ENCODE data around the gene SLC9A2.

Gene SLC9A2, protein sequence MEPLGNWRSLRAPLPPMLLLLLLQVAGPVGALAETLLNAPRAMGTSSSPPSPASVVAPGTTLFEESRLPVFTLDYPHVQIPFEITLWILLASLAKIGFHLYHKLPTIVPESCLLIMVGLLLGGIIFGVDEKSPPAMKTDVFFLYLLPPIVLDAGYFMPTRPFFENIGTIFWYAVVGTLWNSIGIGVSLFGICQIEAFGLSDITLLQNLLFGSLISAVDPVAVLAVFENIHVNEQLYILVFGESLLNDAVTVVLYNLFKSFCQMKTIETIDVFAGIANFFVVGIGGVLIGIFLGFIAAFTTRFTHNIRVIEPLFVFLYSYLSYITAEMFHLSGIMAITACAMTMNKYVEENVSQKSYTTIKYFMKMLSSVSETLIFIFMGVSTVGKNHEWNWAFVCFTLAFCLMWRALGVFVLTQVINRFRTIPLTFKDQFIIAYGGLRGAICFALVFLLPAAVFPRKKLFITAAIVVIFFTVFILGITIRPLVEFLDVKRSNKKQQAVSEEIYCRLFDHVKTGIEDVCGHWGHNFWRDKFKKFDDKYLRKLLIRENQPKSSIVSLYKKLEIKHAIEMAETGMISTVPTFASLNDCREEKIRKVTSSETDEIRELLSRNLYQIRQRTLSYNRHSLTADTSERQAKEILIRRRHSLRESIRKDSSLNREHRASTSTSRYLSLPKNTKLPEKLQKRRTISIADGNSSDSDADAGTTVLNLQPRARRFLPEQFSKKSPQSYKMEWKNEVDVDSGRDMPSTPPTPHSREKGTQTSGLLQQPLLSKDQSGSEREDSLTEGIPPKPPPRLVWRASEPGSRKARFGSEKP

DNA sequence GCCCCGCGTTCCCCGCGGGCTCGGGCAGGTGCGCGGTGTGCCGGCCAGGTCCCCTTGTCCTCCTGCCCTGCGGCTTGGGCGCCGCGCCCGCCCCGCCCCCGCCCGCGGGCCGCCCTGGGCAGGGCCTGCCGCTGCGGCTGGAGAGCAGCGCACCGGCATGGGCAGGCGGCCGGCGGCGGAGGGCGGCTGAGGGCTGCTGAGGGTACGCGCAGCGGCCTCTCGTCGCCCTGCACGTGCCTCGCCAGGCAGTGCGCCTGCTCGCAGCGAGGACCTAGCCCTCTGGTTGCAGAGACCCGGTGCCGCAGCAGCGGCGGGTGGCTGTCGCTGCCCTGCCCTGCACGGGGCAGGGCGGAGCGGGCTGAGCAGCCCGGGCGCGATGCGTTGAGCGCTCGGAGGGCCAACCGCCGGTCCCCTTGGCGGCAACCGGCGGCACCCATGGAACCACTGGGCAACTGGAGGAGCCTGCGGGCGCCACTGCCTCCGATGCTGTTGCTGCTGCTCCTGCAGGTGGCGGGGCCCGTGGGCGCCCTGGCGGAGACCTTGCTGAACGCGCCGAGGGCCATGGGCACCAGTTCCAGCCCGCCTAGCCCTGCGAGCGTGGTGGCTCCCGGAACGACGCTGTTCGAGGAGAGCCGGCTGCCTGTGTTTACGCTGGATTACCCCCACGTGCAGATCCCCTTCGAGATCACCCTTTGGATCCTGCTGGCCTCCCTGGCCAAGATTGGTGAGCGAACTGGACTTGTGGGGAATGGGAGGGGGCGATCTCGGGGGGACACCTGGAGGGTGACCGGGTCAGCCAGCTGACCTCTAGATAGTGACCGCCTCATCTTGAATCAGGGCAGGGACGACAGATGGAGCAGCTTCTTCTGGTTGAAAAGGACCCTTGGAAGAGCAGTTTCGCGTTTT lies at the start of gene SLC9A2:
Gene SLC9A2 (plus strand): TSS at position 140 of the 906 bp plus-strand sequence. CDS start 296 bp downstream, at position 436.
- peak; percentile 38 for DNase-seq (ENCODE audit: low spot score)

DNA sequence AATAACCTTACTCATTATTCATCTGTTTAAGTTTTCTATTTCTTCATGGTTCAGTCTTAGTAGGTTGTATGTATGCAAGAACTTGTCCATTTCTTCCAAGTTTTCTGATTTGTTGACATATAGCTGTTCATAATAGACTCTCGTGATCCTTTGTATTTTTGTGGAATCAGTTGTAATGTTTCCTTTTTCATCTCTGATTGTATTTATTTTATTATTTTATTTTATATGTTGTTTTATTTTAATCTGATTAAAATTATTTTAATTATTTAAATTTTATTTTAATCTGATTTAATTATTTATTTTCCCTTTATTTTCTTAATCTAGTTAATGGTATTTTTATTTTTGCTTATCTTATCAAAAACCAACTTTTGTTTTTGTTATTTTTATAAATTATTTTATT lies 43.5 kb upstream of the SLC9A2 start:
- no peak for DNase-seq (ENCODE audit: low spot score)

DNA sequence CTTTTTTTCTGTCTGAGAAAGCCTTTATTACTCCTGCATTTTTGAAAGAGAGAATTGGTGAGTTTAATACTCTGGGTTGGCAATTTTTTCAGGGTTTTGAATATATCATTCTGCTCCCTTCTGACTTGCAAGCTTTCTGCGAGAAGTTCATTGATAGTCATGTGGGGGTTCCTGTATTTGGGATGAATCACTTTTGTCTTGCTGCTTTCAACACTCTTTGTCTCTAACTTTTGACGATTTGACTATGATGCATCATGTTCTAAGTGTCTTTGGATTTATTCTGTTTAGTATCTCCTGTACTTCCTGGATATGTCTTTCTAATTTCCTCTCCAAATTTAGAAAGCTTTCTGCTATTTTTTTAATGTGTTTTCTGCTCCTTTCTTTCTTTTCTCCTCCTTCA lies 41.0 kb upstream of the SLC9A2 start:
- no peak for DNase-seq (ENCODE audit: low spot score)

DNA sequence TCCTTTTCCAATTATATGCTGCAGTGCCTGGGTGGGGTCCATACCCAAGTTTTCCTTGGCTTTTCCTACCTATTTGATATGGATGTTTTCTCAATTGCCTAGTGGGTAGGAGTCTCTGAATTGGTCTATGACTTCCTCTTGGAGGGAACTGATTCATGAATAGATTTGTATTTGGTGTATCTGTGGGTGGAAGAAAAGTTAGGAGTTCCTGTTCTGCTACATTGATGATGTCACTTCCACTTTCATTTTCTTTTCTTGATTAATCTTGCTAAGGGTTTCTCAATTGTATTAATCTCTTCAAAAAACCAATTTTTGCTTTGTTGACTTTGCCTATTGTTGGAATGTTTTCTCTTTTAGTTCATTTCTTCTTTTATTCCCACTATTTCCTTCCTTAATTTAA lies 37.4 kb upstream of the SLC9A2 start:
- DNase-seq (ENCODE audit: low spot score): peak; percentile 34

DNA sequence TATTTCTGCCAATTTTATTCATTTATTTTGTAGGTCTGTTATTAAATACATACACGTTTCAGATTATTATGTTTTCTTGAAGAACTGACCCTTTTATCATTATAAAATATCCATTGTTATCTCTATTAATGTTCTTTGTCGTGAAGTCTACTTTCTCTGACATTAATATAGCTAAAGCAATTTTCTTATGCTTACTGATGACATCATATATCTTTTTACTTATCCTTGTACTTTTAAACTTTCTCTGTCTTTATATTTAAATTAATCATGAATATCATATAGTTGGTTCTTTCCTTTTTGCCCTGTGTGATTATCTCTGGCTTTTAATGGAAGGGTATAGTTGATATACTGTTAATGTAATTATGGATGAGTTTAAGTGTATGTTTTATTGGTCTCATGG lies 36.5 kb upstream of the SLC9A2 start:
- no peak for DNase-seq (ENCODE audit: low spot score)

DNA sequence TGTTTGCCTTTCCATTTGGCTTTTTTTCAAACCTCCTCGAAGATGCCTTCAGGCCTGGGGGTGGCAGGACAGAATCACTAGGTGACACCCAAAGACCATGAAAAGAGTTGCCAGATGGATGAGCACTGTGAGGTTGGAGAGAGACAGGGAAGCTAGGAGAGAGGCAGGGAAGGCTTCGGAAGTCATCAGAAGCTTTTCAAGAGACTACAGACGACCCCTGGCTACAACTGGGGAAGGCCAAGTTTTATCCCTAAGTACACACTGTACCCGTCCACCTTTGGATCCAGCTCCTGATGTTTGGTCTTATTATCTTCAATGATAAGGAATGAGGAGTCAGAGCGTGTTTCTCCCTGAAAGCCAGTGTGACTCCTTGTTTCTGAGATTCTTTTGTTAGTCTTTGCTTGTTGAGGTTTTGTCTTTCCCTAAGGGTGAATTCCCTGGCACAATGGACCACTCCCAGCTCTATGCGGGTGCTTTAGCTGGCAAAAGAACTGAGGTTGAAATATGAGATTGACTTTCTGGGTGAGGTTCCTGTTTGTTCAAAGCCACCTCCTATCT lies 33.4 kb upstream of the SLC9A2 start:
- no peak for DNase-seq (ENCODE audit: low spot score)

DNA sequence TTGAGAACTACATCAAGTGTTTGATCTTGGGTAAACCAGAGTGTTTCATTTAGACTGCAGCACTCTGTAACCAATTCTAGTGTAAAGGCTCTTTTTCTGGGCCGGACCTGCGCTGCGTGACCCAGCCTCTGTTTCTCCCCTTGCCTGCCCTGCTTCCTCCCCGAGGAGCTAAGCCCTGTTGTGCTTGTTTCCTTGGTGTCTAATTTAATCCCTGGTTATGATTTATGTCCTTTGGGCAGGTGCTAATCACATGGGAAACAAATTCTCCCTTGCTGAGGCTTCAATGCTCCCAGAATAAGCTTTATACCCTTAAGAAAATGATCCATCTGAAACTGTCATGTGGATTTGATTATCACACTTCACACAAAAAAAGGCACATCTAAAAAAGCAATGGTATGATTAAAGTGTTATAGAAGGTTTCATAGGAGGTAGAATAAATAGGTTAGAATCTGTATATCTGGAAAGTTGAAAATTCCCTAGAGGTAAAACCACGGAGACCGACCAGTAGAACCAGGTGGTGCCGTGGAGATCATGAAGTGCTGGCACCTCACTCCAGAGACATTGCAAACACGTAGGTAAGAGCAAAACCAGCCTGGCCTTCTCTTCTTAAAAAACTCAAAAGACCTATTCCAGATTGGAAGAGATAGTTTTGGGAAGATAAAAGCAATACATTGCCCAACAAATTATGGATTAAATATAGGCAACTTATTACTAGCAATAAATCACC lies 31.0 kb upstream of the SLC9A2 start:
- no peak for DNase-seq (ENCODE audit: low spot score)

DNA sequence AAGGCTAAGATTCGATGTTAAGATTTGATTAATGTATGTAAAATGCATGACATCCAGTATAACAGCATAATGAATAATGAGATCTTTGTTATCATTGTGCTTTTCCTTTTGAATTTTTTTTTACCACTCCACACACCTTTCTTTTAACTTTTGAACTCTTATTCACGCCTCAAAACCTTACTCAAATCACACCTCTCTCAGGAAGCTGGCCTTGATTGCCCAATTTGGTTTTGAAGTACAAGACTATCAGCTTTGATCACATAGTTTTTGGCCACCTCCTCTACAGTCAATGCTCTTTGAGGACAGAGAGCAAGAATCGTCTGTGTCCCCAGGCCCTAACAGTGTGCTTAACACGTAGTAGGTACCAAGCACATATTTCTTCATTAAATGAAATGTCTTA lies 29.9 kb upstream of the SLC9A2 start:
- no peak for DNase-seq (ENCODE audit: low spot score)

DNA sequence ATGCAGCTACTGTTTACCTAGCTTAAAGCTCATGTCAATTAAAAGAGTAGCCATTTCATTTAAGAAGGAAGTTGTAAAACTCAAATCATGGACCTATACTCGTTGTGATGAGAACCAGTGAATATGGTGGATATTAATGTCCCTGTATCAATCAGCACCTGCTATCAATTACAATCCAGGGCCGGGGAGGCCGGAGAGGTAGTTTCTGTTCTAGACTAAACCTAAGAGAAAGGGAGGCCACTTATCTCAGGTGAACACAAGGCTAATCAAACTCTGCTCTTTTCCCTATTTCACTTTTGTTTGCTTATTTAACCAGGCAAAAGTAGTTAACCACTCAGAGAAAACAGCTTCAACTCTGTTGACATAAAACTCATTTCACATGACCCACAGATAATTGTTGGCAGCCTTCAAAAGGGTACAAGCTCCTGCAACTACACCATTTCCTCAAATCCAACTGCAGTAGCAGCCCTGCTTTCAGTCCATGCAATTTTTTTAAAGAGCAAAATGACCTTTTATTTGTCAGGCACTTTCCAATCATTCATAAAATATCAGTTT lies 27.8 kb upstream of the SLC9A2 start:
- no peak for DNase-seq (ENCODE audit: low spot score)

DNA sequence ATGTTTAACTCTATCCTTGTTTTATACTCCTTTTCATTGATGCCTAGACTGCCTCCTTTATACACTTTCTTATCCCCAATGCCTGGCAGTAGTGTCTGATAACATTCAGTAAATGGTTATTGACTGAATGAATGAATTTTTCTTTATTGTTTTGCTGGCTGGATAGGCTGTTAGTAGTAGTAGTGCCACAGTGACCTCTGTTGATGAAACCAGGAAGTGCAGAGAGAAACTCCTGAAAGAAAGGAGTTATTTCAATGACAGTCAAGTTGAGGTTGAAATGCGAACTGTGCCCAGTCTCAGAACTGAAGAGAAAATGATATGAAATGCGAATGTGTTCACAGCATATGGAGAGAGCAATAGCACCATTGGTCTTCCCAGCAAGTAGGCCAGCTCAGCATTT lies 26.8 kb upstream of the SLC9A2 start:
- DNase-seq (ENCODE audit: low spot score): peak; percentile 46

DNA sequence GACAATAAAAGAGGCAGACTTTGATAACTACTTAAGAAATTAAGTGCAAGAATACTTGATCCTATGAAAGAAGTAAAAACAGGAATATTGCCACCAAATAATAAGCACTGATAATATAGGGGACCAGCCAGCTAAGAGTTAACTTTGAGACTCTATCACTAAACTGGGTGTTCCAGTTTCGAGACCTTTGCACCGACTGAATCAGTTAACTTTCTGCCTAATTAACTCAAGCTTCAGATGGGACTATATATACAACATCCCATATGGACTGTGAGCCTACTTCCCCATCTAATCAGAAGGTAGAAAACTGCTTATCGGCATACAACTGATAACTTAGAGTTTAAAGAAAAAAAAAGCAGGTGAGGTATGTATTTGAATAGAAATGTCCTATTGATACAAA lies 25.8 kb upstream of the SLC9A2 start:
- no peak for DNase-seq (ENCODE audit: low spot score)

DNA sequence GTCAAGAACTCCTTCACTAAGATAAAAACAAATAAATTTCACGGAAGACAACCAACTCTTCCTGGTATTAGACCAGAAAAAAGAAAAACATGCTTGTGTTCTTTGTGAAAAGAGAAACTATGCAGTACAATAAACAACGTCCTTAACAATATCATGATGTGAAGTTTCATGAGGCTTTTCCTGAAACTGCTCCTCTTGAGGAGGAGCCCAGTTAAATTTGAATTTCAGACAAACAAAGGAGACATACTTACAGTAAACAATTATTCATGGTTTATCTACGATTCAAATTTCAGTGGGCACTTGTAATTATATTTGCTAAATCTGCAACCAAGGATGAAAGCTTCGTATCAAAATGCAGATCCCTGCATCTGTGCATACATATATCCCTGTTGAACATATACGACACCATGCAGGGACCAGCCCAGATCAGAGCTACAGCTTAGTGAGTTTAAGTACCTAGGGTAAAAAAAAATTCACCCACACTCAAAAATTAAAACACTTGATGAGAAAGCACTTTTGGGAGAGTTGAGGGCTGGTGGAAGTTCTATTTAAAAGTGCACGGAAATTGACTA lies 24.8 kb upstream of the SLC9A2 start:
- DNase-seq (ENCODE audit: low spot score): no peak

DNA sequence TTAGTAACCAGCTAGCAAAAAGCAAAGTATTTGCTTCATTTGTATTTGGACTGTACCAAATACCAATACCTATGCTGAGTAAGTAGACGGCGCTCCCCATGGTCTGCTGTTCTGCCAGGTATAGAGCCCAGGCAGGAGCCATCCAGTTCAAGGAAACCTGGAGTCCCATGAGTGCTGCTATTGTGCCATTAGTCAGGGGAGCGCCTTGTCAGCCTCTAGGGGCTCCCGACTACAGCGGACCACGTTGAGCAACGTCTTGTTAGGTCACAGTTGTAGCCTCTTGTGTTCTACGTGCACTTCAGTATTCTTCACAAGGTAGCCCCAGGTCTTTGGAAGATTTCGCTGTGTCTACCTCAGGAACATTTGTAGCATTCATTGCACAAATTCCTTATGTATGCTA lies 21.6 kb upstream of the SLC9A2 start:
- no peak for DNase-seq (ENCODE audit: low spot score)

DNA sequence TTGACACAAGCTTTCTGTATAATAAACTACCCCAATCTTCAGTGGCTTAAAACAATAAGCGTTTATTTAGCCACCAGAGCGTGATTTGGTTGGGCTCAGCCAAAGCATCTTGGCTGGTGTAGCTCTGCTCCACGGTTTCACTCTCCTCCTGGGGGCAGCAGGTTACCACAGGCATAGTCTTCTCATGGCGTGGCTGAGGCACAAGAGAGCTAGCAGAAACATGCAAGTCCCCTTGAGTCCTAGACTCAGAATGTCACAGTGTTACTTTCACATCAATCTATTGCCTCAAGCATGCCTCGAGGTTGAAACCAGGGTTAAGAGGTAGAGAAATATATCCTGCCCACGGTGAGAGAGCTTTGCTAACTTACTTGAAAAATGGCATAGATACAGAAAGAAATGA lies 19.9 kb upstream of the SLC9A2 start:
- no peak for DNase-seq (ENCODE audit: low spot score)

DNA sequence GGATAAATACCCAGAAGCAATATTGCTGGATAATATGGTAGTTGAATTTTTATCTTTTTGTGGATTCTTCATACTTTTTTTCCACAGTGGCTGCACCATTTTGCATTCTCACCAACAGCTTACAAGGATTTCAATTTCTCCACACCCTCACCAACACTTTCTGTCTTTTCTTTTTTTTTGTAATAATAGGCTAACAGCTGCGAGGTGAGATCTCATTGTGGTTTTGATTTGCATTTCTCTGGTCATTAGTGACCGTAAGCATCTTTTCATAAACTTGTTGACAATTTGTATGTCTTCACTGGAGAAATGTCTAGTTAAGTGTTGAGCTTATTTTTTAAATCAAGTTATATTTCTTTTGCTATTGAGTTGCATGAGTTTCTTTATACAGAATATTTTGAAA lies 17.6 kb upstream of the SLC9A2 start:
- DNase-seq (ENCODE audit: low spot score): no peak

DNA sequence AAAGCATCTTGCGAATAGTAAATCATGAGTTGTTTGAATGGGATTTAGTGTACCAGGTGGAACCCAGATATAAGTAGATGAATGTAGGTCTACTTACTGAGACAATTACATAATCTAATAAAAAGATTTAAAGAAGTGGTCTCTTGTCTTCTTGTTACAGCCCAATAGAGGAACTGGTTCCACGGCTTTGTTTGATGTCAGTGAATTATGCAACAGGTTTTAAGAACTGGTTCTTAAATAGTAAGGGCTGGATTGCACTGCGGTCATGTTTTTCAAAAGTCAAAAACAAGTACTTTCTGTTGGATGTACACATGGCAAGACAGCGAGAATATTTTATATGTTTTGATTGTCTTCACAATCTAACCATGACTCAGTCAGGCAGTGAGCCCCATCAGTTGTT lies 15.4 kb upstream of the SLC9A2 start:
- no peak for DNase-seq (ENCODE audit: low spot score)

DNA sequence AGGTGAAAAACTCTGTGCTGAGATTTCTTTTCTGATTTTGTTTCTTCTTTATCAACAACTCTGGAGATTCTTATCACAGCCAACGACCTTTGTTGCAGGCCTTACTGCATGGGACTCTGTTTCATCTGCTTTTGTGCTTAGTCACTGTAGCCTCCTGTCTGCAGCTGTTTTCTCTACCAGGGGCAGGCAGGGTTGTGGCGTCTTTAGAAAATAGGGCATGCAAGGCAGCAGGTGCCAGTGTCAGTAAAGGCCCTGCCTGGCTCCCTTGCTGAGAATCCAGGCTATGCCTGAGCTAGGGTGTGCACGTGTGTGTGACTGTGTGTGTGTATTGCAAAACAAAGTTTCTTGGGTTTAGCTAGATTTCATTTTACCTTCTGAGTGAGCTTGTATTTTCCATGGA lies 14.6 kb upstream of the SLC9A2 start:
- no peak for DNase-seq (ENCODE audit: low spot score)

DNA sequence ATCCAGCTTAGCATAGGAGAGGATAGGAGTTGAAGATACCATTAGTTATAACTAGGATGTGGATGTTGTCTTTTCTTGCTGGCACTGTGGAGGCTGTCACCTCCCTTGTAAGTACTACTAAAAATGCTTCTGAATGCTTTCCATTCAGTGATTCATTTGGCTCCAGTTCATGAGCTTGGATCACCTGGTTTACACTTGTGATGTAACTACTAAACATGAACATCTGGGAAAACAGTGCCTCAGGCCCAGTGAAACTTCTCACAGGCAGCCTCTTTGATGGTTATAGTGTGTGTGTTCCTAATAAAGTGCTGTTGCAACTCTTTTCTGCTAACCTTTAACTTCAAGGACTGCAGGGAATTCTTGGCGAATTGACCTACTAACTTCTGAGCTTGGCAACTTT lies 13.0 kb upstream of the SLC9A2 start:
- DNase-seq (ENCODE audit: low spot score): peak; percentile 52

DNA sequence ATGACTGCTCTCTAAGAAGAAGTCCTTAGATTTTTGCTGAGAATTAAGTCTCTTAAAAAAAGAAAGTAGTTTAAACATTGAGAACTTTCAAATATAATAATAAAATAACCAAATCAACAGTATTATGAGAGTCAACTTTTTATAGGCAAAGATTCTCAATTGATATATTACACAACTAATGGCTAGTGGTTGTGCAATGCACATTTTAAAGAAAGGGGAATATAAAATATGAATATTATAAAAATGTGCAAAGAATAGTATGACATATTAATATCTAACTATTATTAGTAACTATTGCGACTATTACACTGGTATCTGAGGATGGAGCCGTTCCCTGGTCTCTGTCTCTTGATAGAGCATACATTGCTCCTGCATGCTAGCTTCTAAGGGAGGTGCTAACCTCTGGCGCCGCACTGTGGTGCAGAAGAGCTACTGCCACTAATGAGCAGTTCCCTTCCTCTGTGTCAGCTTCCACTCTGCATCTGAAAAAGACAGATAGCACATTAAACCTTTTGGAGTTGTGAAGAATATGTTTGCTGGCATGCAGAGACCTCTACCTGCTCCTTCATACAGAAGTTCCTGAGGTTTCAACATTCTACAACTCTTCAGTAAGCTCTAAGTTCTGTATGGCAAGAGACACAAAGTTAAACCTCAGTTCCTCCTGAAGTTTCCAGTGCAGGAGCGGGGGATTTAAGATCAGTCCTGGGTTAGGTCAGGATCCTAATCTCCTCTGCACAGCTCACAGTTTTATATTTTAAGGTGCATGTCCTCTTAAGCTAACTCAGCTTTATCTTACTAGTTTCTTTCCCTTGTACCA lies 3.5 kb upstream of the SLC9A2 start:
- DNase-seq (ENCODE audit: low spot score): peak; percentile 76
